Activated CD4-positive, alpha-beta T cell treated with anti-CD3 and anti-CD28 coated beads for 36 hours (primary cell): Measurements from ENCODE around the gene ETV6. TPM values are rescaled to one million over a fixed set of nuclear protein-coding genes. Genes with fewer than 3 reads are reported as not detected.

ENCODE experiments used
- ATAC-seq: fragments of 200-7000 bp; cut with Tn5 transposase; one replicate; pipeline ENCODE4 v1.10.0; 2021; ENCODE audit warnings: mild to moderate bottlenecking, moderate library complexity
- CTCF ChIA-PET: fragments of 350-600 bp; sonication (Branson Sonifier 250); formaldehyde crosslinking; loops from one replicate; lab custom pipeline; 2021; ENCODE audit warnings: antibody characterized with exemption; lab: Charles Lee
- POLR2A ChIA-PET: fragments of 350-600 bp; sonication (Branson Sonifier 250); formaldehyde crosslinking; loops from one replicate; lab custom pipeline; 2021; ENCODE audit warnings: antibody characterized with exemption, inconsistent platforms; lab: Charles Lee
- DNase-seq: peaks from one replicate; pipeline ENCODE4 v3.0.0-alpha.2; 2020
- H3K27ac Mint-ChIP-seq: one replicate; pipeline ENCODE4 v1.8.0; 2021; ENCODE audit warnings: mixed read lengths
- H3K27me3 Mint-ChIP-seq: one replicate; pipeline ENCODE4 v1.8.0; 2021; ENCODE audit warnings: mixed read lengths
- H3K36me3 Mint-ChIP-seq: one replicate; pipeline ENCODE4 v1.8.0; 2021; ENCODE audit warnings: low read depth, mixed read lengths
- H3K4me1 Mint-ChIP-seq: one replicate; pipeline ENCODE4 v1.8.0; 2021; ENCODE audit warnings: mixed read lengths
- H3K4me3 Mint-ChIP-seq: one replicate; pipeline ENCODE4 v1.8.0; 2021; ENCODE audit warnings: mild to moderate bottlenecking, moderate library complexity, mixed read lengths
- H3K9me3 Mint-ChIP-seq: one replicate; pipeline ENCODE4 v1.8.0; 2021; ENCODE audit warnings: low read depth, mixed read lengths
- intact Hi-C, 2 experiments: fragments of 100-400 bp; cut with DNase I in 1 of 2; cut with micrococcal nuclease in 1 of 2; formaldehyde crosslinking; loops; one replicate each; pipeline versions ENCODE4 v1.14.2 to v1.15.1; 2022 to 2024; cut with DNase I, micrococcal nuclease
- total RNA-seq, 2 experiments: library from RNA; stranded (reverse); gene quantifications; one replicate each; pipeline ENCODE4 v1.2.3, GENCODE V29; 2021

ETV6 gene
- total RNA-seq, 2 experiments from 2014 or later: 53.5 to 56.7 TPM

- H3K27ac Mint-ChIP-seq: peak overlapping the region; percentile 35
- POLR2A ChIA-PET: no interaction called here
Observed at GRCh38 chr12:11891754-11892386, 242.4 kb downstream of the ETV6 start.

GRCh38 chr12:11893998-11894397 lies 244.5 kb downstream of the ETV6 start:
- DNase-seq (no peak), ATAC-seq (no peak)
- intact Hi-C loops: no loop called here
- no peaks in the 10 kb centered on the region for H3K27me3 Mint-ChIP-seq
- CTCF ChIA-PET: no interaction called here
- H3K4me3 Mint-ChIP-seq: no peak overlapping the region
- no peak overlapping the region for H3K27ac Mint-ChIP-seq
- H3K4me1 Mint-ChIP-seq: peaks cover 23% of the 10 kb centered on the region
- peaks cover 39% of the 10 kb centered on the region for H3K36me3 Mint-ChIP-seq
- POLR2A ChIA-PET: no interaction called here
- no peaks in the 10 kb centered on the region for H3K9me3 Mint-ChIP-seq

More at GRCh38 chr12:11891754-11892386, 242.4 kb downstream of the ETV6 start:
- H3K4me1 Mint-ChIP-seq: peaks cover 31% of the 10 kb centered on the region
- peaks cover 56% of the 10 kb centered on the region for H3K36me3 Mint-ChIP-seq
- intact Hi-C loops: no loop called here
- no peaks in the 10 kb centered on the region for H3K27me3 Mint-ChIP-seq
- H3K9me3 Mint-ChIP-seq: no peaks in the 10 kb centered on the region
- CTCF ChIA-PET: interaction anchor here (1.1 to 1.2 kb wide), 2 partner anchors 10 to 111 kb away, joined by 3 to 4 read pairs; no protein-coding TSS in a partner anchor
- no peak overlapping the region for H3K4me3 Mint-ChIP-seq
- DNase-seq (no peak), ATAC-seq (no peak)

GRCh38 chr12:11894890-11895289 lies 245.4 kb downstream of the ETV6 start:
- intact Hi-C loops: no loop called here
- Mint-ChIP-seq H3K4me1 (peaks cover 20% of the 10 kb centered on the region), H3K4me3 (no peak overlapping the region), H3K27me3 (no peaks in the 10 kb centered on the region), H3K27ac (no peak overlapping the region), H3K36me3 (peaks cover 31% of the 10 kb centered on the region), H3K9me3 (no peaks in the 10 kb centered on the region)
- DNase-seq (peak; percentile 22), ATAC-seq (peak; percentile 34)
- ChIA-PET POLR2A (no interaction called here), CTCF (interaction anchor here (2.1 kb wide), 1 partner anchor 138 kb away, joined by 6 read pairs; no protein-coding TSS in a partner anchor)

- Mint-ChIP-seq H3K4me3 (no peak overlapping the region), H3K36me3 (peaks cover 28% of the 10 kb centered on the region), H3K27me3 (no peaks in the 10 kb centered on the region), H3K4me1 (peaks cover 24% of the 10 kb centered on the region), H3K27ac (no peak overlapping the region), H3K9me3 (no peaks in the 10 kb centered on the region)
- ChIA-PET POLR2A (interaction anchor here (0.6 kb wide), 1 partner anchor 484 kb away, joined by 3 read pairs; no protein-coding TSS in a partner anchor), CTCF (interaction anchor here (2.1 kb wide), 1 partner anchor 138 kb away, joined by 6 read pairs; no protein-coding TSS in a partner anchor)
- no peak for DNase-seq
- intact Hi-C loops: no loop called here
- no peak for ATAC-seq
Observed at GRCh38 chr12:11895421-11896078, 246.1 kb downstream of the ETV6 start.

- intact Hi-C loops: no loop called here
- no peak overlapping the region for H3K27ac Mint-ChIP-seq
- CTCF ChIA-PET: interaction anchor here (0.7 to 2.1 kb wide), 2 partner anchors 137 to 209 kb away, joined by 3 to 6 read pairs; no protein-coding TSS in a partner anchor
Observed at GRCh38 chr12:11896417-11896929, 247.0 kb downstream of the ETV6 start.

GRCh38 chr12:11897923-11898322 lies 248.4 kb downstream of the ETV6 start:
- H3K27me3 Mint-ChIP-seq: no peaks in the 10 kb centered on the region
- H3K4me3 Mint-ChIP-seq: no peak overlapping the region
- ChIA-PET POLR2A (no interaction called here), CTCF (no interaction called here)
- peaks cover 11% of the 10 kb centered on the region for H3K36me3 Mint-ChIP-seq
- no peaks in the 10 kb centered on the region for H3K9me3 Mint-ChIP-seq
- no peak overlapping the region for H3K27ac Mint-ChIP-seq
- intact Hi-C loops: no loop called here
- ATAC-seq (no peak), DNase-seq (no peak)
- peaks cover 44% of the 10 kb centered on the region for H3K4me1 Mint-ChIP-seq

More at GRCh38 chr12:11896417-11896929, 247.0 kb downstream of the ETV6 start:
- POLR2A ChIA-PET: no interaction called here
- no peaks in the 10 kb centered on the region for H3K27me3 Mint-ChIP-seq
- no peak overlapping the region for H3K4me3 Mint-ChIP-seq
- ATAC-seq (peak; percentile 13), DNase-seq (no peak)
- H3K9me3 Mint-ChIP-seq: no peaks in the 10 kb centered on the region
- H3K4me1 Mint-ChIP-seq: peaks cover 29% of the 10 kb centered on the region
- H3K36me3 Mint-ChIP-seq: peaks cover 20% of the 10 kb centered on the region

GRCh38 chr12:11901701-11902524 lies 252.4 kb downstream of the ETV6 start:
- ATAC-seq (peak; percentile 78), DNase-seq (peak; percentile 75)
- H3K27me3 Mint-ChIP-seq: peaks cover 2% of the 10 kb centered on the region
- peaks cover 44% of the 10 kb centered on the region for H3K4me1 Mint-ChIP-seq
- ChIA-PET POLR2A (interaction anchor here (0.6 to 1.4 kb wide), 9 partner anchors 77 to 403 kb away, joined by 3 to 7 read pairs (median 3); partner anchors contain the start of gene ETV6), CTCF (interaction anchor here (0.6 to 1.6 kb wide), 8 partner anchors 9 to 154 kb away, joined by 3 to 6 read pairs (median 3); no protein-coding TSS in a partner anchor)
- H3K9me3 Mint-ChIP-seq: peaks cover 7% of the 10 kb centered on the region
- H3K36me3 Mint-ChIP-seq: peaks cover 9% of the 10 kb centered on the region
- H3K4me3 Mint-ChIP-seq: peak overlapping the region; percentile 39
- peak overlapping the region; percentile 88 for H3K27ac Mint-ChIP-seq
- intact Hi-C loops: loop anchor here (1.0 to 5.0 kb wide), 10 partner anchors 27 to 253 kb away; partner anchors contain the start of gene ETV6 (in 1 of the 2)

- peak; percentile 59 for ATAC-seq
- DNase-seq: no peak
- Mint-ChIP-seq H3K27me3 (peaks cover 2% of the 10 kb centered on the region), H3K36me3 (peaks cover 10% of the 10 kb centered on the region), H3K4me3 (peak overlapping the region; percentile 39), H3K9me3 (peaks cover 9% of the 10 kb centered on the region), H3K4me1 (peaks cover 44% of the 10 kb centered on the region), H3K27ac (peak overlapping the region; percentile 88)
- ChIA-PET POLR2A (interaction anchor here (0.6 to 1.4 kb wide), 6 partner anchors 76 to 402 kb away, joined by 3 to 7 read pairs (median 3); no protein-coding TSS in a partner anchor), CTCF (interaction anchor here (0.6 to 1.6 kb wide), 6 partner anchors 10 to 106 kb away, joined by 3 to 6 read pairs (median 3); no protein-coding TSS in a partner anchor)
- intact Hi-C loops: loop anchor here (1.0 to 5.0 kb wide), 9 partner anchors 56 to 253 kb away; partner anchors contain the start of gene ETV6 (in 1 of the 2)
Observed at GRCh38 chr12:11902525-11902875, 253.0 kb downstream of the ETV6 start.

- Mint-ChIP-seq H3K4me1 (peaks cover 44% of the 10 kb centered on the region), H3K27me3 (peaks cover 2% of the 10 kb centered on the region), H3K9me3 (peaks cover 17% of the 10 kb centered on the region), H3K36me3 (peaks cover 12% of the 10 kb centered on the region), H3K4me3 (no peak overlapping the region), H3K27ac (no peak overlapping the region)
- ATAC-seq (no peak), DNase-seq (no peak)
- CTCF ChIA-PET: interaction anchor here (0.8 kb wide), 1 partner anchor 69 kb away, joined by 3 read pairs; no protein-coding TSS in a partner anchor
- POLR2A ChIA-PET: no interaction called here
- intact Hi-C loops: loop anchor here (5.0 kb wide), 2 partner anchors 127 to 128 kb away; no protein-coding TSS in a partner anchor
Observed at GRCh38 chr12:11904124-11904523, 254.7 kb downstream of the ETV6 start.

- CTCF ChIA-PET: interaction anchor here (1.4 kb wide), 1 partner anchor 128 kb away, joined by 3 read pairs; no protein-coding TSS in a partner anchor
- no peak for DNase-seq
- H3K27ac Mint-ChIP-seq: peak overlapping the region; percentile 8
- H3K36me3 Mint-ChIP-seq: peaks cover 14% of the 10 kb centered on the region
- peaks cover 2% of the 10 kb centered on the region for H3K27me3 Mint-ChIP-seq
- intact Hi-C loops: no loop called here
- H3K4me3 Mint-ChIP-seq: no peak overlapping the region
- H3K9me3 Mint-ChIP-seq: peaks cover 20% of the 10 kb centered on the region
- ATAC-seq: no peak
- POLR2A ChIA-PET: interaction anchor here (0.5 kb wide), 1 partner anchor 51 kb away, joined by 3 read pairs; no protein-coding TSS in a partner anchor
- H3K4me1 Mint-ChIP-seq: peaks cover 40% of the 10 kb centered on the region
Observed at GRCh38 chr12:11905534-11905933, 256.1 kb downstream of the ETV6 start.
